ENCODE data around the gene NPB.

The NPB gene

DNA sequence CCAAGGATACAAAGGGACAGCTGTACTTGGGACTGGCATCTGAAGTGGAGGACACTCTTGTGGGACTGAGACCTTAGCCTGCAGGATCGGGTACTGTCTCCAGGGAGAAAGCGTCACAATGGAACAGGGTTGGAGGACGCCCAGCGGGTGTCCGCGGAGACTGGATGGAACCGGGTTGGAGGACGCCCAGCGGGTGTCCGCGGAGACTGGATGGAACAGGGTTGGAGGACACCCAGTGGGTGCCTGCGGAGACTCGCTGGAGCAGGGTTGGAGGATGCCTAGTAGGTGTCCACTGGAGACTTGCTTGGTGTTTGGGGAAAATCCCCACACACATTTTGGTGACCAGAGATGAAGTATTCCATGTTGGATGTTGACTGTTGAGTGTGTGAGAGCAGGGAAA is 45.2 kb downstream of the NPB start, which contains the start of gene MYADML2:
Gene MYADML2 (minus strand): TSS at position 45 of the 400 bp plus-strand sequence. CDS start 5,492 bp downstream, outside the sequence.
- no peak for DNase-seq

DNA sequence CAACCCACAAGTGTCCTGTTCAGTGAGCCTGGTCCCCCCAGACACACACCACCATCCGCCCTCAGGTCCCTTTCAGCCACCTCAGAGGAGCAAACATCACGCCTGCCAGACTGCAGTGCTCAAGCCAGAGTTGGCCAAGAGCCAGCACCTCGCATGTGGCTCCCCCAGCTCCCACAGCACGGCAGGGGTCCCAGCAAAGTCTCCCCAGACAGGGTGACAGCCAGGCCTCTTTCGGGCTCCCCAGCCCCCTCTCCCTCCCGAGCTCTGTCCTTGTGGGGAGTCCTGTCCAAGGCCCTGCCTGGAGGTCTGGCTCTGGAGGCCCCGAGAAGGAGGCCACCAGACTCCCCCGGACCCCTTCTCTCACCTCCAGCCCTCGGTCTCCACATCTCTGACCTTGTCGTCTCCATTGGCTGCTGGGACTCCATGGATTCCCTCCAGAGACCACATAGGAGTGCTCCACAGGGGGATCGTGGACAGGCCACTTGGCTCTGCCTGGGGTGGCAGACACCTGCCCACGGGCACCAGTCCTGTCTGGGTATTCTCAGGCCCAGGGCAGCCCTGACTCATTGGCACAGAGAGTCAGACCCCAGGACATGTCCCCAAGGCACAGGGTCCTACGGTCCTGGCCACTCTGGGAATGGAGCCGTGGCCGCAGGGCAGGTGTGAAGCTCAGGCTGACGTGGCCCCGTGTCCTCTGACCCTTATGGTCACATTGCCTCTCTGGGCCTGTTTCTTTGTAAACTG is 46.8 kb downstream of the NPB start:
- no peak for DNase-seq

DNA sequence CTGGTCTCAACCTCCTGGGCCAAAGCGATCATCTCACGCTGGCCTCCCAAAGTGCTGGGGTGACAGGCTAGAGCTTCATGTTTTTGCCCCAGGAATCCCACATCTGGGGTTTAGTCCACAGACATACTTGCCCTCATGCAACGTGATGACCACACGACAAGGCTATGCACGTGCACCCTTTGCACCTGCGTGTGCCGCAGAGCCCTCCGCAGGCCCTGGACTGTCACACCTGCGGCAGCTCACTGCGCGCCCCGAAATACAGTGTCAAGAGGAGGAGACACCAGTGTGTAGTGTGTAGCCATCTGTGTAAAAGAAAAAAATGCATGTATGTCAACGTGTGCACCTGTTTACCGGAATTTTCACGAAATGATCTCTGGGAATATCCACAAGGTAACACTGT is 48.5 kb downstream of the NPB start:
- DNase-seq, result no peak

DNA sequence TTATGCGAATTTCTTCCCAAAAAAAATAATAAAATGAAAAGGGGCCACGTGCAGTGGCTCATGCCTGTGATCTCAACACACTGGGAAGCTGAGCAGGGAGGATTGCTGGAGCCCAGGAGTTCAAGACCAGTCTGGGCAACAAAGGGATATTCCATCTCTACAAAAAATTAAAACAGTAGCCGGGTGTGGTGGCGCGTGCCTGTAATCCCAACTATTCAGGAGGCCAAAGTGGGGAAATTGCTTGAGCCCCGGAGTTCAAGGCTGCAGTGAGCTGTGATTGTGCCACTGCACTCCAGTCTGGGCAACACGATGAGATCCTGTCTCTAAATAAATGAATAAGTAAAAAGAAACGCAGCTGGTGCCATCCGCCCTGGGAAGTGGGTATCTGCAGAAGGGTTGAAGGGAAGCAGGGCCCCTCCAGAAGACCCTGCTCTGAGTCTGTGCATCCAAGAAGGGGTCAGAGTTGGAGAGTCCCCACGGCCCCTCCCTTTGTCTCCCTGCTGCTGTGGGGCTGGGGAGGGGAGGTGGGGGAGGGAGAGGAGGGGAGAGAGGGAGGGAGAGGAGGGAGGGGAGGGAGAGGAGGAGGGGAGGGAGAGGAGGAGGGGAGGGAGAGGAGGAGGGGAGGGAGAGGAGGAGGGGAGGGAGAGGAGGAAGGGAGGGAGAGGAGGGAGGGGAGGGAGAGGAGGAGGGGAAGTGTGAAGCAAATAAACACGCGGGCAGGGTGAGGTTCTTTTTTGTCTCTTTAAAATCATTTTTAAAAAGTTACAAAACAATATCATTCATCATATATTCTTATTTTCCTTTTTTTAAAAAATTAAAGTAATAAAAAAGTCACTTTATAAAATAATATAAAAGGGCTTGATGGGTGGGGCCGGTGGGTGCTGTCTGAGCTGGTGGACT is 50.0 kb downstream of the NPB start:
- DNase-seq, result no peak
